GM23248 (cell line): ENCODE measurements around the gene DGKG. TPM values are rescaled to one million over a fixed set of nuclear protein-coding genes. Genes with fewer than 3 reads are reported as not detected.

ENCODE experiments used
- DNase-seq: peaks from one replicate; pipeline ENCODE4 v3.0.0-alpha.2; 2015
- H2AFZ ChIP-seq: fragments of 200-600 bp; sonication (generic); 2 replicates; pipeline ENCODE4 v1.6.1; 2016; ENCODE audit warnings: antibody characterized with exemption
- H3F3A ChIP-seq: fragments of 200-600 bp; sonication (generic); 2 replicates; pipeline ENCODE4 v1.6.1; 2016; ENCODE audit warnings: mild to moderate bottlenecking, antibody characterized with exemption, mixed run types; ENCODE audit not compliant: insufficient read depth
- H3K27ac ChIP-seq: fragments of 200-600 bp; sonication (generic); 2 replicates; pipeline ENCODE4 v1.5.1; 2016; ENCODE audit warnings: mild to moderate bottlenecking
- H3K27me3 ChIP-seq: fragments of 200-600 bp; sonication (generic); replicated peaks from 2 replicates; pipeline ENCODE4 v1.6.1; 2016; ENCODE audit warnings: mild to moderate bottlenecking; ENCODE audit not compliant: insufficient read depth
- H3K36me3 ChIP-seq: fragments of 200-600 bp; sonication (generic); 2 replicates; pipeline ENCODE4 v1.6.1; 2016; ENCODE audit warnings: low read depth, mild to moderate bottlenecking
- H3K4me1 ChIP-seq: fragments of 200-600 bp; sonication (generic); 2 replicates; pipeline ENCODE4 v1.6.1; 2016; ENCODE audit warnings: mild to moderate bottlenecking; ENCODE audit not compliant: insufficient read depth
- H3K4me2 ChIP-seq: fragments of 200-600 bp; sonication (generic); one replicate; pipeline ENCODE4 v1.6.1; 2016; ENCODE audit warnings: mild to moderate bottlenecking; ENCODE audit not compliant: unreplicated experiment
- H3K4me3 ChIP-seq: fragments of 200-600 bp; sonication (generic); 2 replicates; pipeline ENCODE4 v1.5.1; 2016; ENCODE audit warnings: mild to moderate bottlenecking
- H3K79me2 ChIP-seq: fragments of 200-600 bp; sonication (generic); 2 replicates; pipeline ENCODE4 v1.6.1; 2016; ENCODE audit warnings: mild to moderate bottlenecking; ENCODE audit not compliant: insufficient read depth
- H3K9ac ChIP-seq: fragments of 200-600 bp; sonication (generic); 2 replicates; pipeline ENCODE4 v1.6.1; 2016; ENCODE audit warnings: mild to moderate bottlenecking
- H3K9me2 ChIP-seq: fragments of 200-600 bp; sonication (generic); 2 replicates; pipeline ENCODE4 v1.6.1; 2016; ENCODE audit warnings: mixed run types, mild to moderate bottlenecking, moderate library complexity; ENCODE audit not compliant: insufficient read depth
- H3K9me3 ChIP-seq: fragments of 200-600 bp; sonication (generic); one replicate; pipeline ENCODE4 v1.6.1; 2017; ENCODE audit warnings: low read depth
- H4K20me1 ChIP-seq: fragments of 200-600 bp; sonication (generic); 2 replicates; pipeline ENCODE4 v1.6.0; 2016; ENCODE audit not compliant: insufficient read depth
- EZH2 ChIP-seq: fragments of 200-600 bp; sonication (generic); IDR thresholded peaks from 2 replicates; pipeline ENCODE4 v1.6.1; 2018; ENCODE audit warnings: antibody characterized with exemption, mild to moderate bottlenecking; ENCODE audit not compliant: insufficient read depth, poor library complexity, severe bottlenecking
- EZH2phosphoT487 ChIP-seq: fragments of 200-600 bp; sonication (generic); IDR thresholded peaks from 2 replicates; pipeline ENCODE4 v1.6.1; 2018; ENCODE audit warnings: antibody characterized with exemption, moderate library complexity, mild to moderate bottlenecking, low read depth; ENCODE audit not compliant: insufficient read depth
- WGBS, 2 experiments: methylation state at CpG; one replicate each; pipeline ENCODE4 v1.1.6; 2015 to 2017; ENCODE audit warnings: low lambda C conversion rate in 2 of 2, low coverage in 1 of 2; ENCODE audit errors: missing lambda C conversion rate in 2 of 2; 5-methylcytosine and 5-hydroxymethylcytosine counted together
- in situ Hi-C: fragments of 300-500 bp; cut with MboI; formaldehyde crosslinking; loops from 2 replicates; pipeline ENCODE4 v1.15.0; 2020
- polyA plus RNA-seq: library from polyadenylated mRNA; unstranded; fragments of >200 nt; fragmentation: Nextera tagmentation; extraction: Ambion mirVana; gene quantifications from 2 replicates; pipeline ENCODE4 v1.2.1, GENCODE V29; 2016
- total RNA-seq: library from RNA; depleted of rRNA; stranded (reverse); fragments of >200 nt; shearing (Covaris generic); gene quantifications from 2 replicates; pipeline ENCODE4 v1.2.3, GENCODE V29; 2014

Gene DGKG
- total and polyA plus RNA-seq, 2 experiments from 2014 or later, result not detected

GRCh38 chr3:186319945-186320344 lies 42.1 kb downstream of the DGKG start:
- Histone ChIP-seq H3K79me2 (no peaks in the 10 kb centered on the region), H3K36me3 (no peaks in the 10 kb centered on the region), H3K27ac (no peak overlapping the region), H3F3A (peaks cover 8% of the 10 kb centered on the region; the same call in 1 of the 2 replicates), H2AFZ (no peak overlapping the region), H3K4me2 (no peak overlapping the region), H4K20me1 (no peaks in the 10 kb centered on the region), H3K9me3 (no peaks in the 10 kb centered on the region), H3K27me3 (peaks cover 48% of the 10 kb centered on the region), H3K9me2 (no peaks in the 10 kb centered on the region), H3K4me3 (no peak overlapping the region), H3K4me1 (no peaks in the 10 kb centered on the region), H3K9ac (no peak overlapping the region)
- DNase-seq, result no peak
- in situ Hi-C loops, result no loop called here
- TF ChIP-seq EZH2 (no peak), EZH2phosphoT487 (no peak)
- WGBS, 2 experiments, result 59 to 62% methylated on average over 7 of the region's 7 CpGs

- H3K4me3 ChIP-seq, result no peak overlapping the region
- no peak for DNase-seq
- H3K9me2 ChIP-seq, result no peaks in the 10 kb centered on the region
- in situ Hi-C loops, result no loop called here
- no peak overlapping the region for H3K9ac ChIP-seq
- H3K9me3 ChIP-seq, result no peaks in the 10 kb centered on the region
- H4K20me1 ChIP-seq, result no peaks in the 10 kb centered on the region
- H3K4me1 ChIP-seq, result no peaks in the 10 kb centered on the region
- no peak overlapping the region for H2AFZ ChIP-seq
- peaks cover 53% of the 10 kb centered on the region for H3K27me3 ChIP-seq
- H3F3A ChIP-seq, result peaks cover 8% of the 10 kb centered on the region; the same call in 1 of the 2 replicates
- TF ChIP-seq EZH2phosphoT487, result no peak
- no peak overlapping the region for H3K4me2 ChIP-seq
- no peaks in the 10 kb centered on the region for H3K36me3 ChIP-seq
- 30% methylated on average over 4 of the region's 4 CpGs for WGBS, 2 experiments
- H3K27ac ChIP-seq, result no peak overlapping the region
- no peaks in the 10 kb centered on the region for H3K79me2 ChIP-seq
Observed at GRCh38 chr3:186318135-186318534, 43.9 kb downstream of the DGKG start.

GRCh38 chr3:186317478-186317877 lies 44.6 kb downstream of the DGKG start:
- Histone ChIP-seq H3K27ac (no peak overlapping the region), H3F3A (peaks cover 8% of the 10 kb centered on the region; the same call in 1 of the 2 replicates), H3K4me2 (no peak overlapping the region), H2AFZ (no peak overlapping the region), H3K27me3 (peaks cover 56% of the 10 kb centered on the region), H3K4me1 (no peaks in the 10 kb centered on the region), H3K36me3 (no peaks in the 10 kb centered on the region), H3K9me3 (no peaks in the 10 kb centered on the region), H3K9me2 (no peaks in the 10 kb centered on the region), H4K20me1 (no peaks in the 10 kb centered on the region), H3K9ac (no peak overlapping the region), H3K4me3 (no peak overlapping the region), H3K79me2 (no peaks in the 10 kb centered on the region)
- DNase-seq, result no peak
- no peak for TF ChIP-seq EZH2
- no peak for TF ChIP-seq EZH2phosphoT487
- WGBS, 2 experiments, result 26 to 41% methylated on average over 7 of the region's 7 CpGs
- in situ Hi-C loops, result no loop called here

- no peak for DNase-seq
Observed at GRCh38 chr3:186316666-186317260, 45.3 kb downstream of the DGKG start.

More at GRCh38 chr3:186316666-186317260, 45.3 kb downstream of the DGKG start:
- 79 to 83% methylated on average over 9 of the region's 9 CpGs for WGBS, 2 experiments
- Histone ChIP-seq H3K4me3 (no peak overlapping the region), H3K4me2 (no peak overlapping the region), H3K27me3 (peaks cover 53% of the 10 kb centered on the region), H3K79me2 (no peaks in the 10 kb centered on the region), H3K27ac (no peak overlapping the region), H3K9ac (no peak overlapping the region), H3K9me2 (no peaks in the 10 kb centered on the region), H3K4me1 (no peaks in the 10 kb centered on the region), H2AFZ (no peak overlapping the region), H4K20me1 (no peaks in the 10 kb centered on the region), H3K9me3 (no peaks in the 10 kb centered on the region), H3F3A (peaks cover 8% of the 10 kb centered on the region; the same call in 1 of the 2 replicates), H3K36me3 (no peaks in the 10 kb centered on the region)
- TF ChIP-seq EZH2phosphoT487 (no peak), EZH2 (no peak)
- in situ Hi-C loops, result no loop called here
